H9 (cell line): Measurements from ENCODE around the gene FA2H. TPM values are rescaled to one million over a fixed set of nuclear protein-coding genes. Genes with fewer than 3 reads are reported as not detected.

Source experiments
- DNase-seq: peaks from one replicate; pipeline ENCODE4 v3.0.0-alpha.2; 2017
- H2AFZ ChIP-seq: one replicate; pipeline ENCODE4 v1.6.1; 2013; ENCODE audit warnings: mild to moderate bottlenecking, low read length, control low read depth, moderate library complexity
- H2AK5ac ChIP-seq: 2 replicates; pipeline ENCODE4 v1.6.1; 2013; ENCODE audit warnings: low read length, control low read depth, mixed read lengths; ENCODE audit not compliant: insufficient read length
- H2BK120ac ChIP-seq: one replicate; pipeline ENCODE4 v1.6.1; 2013; ENCODE audit warnings: low read depth, mild to moderate bottlenecking, low read length, control low read depth, inconsistent platforms; ENCODE audit not compliant: poor library complexity, severe bottlenecking
- H2BK12ac ChIP-seq: 2 replicates; pipeline ENCODE4 v1.6.1; 2013; ENCODE audit warnings: low read length, control low read depth, mixed read lengths, low read depth; ENCODE audit not compliant: insufficient read length
- H2BK15ac ChIP-seq: 2 replicates; pipeline ENCODE4 v1.6.1; 2013; ENCODE audit warnings: low read depth, low read length, control low read depth
- H2BK20ac ChIP-seq: one replicate; pipeline ENCODE4 v1.6.1; 2013; ENCODE audit warnings: low read depth, mild to moderate bottlenecking, low read length, control low read depth, inconsistent platforms; ENCODE audit not compliant: poor library complexity, severe bottlenecking
- H2BK5ac ChIP-seq: 2 replicates; pipeline ENCODE4 v1.6.1; 2013; ENCODE audit warnings: low read length, control low read depth, mixed read lengths; ENCODE audit not compliant: insufficient read length
- H3K14ac ChIP-seq: 2 replicates; pipeline ENCODE4 v1.6.1; 2013; ENCODE audit warnings: low read length, control low read depth; ENCODE audit not compliant: insufficient read depth
- H3K18ac ChIP-seq: 2 replicates; pipeline ENCODE4 v1.6.1; 2013; ENCODE audit warnings: low read depth, mild to moderate bottlenecking, mixed read lengths, low read length, control low read depth; ENCODE audit not compliant: insufficient read length
- H3K23ac ChIP-seq: 2 replicates; pipeline ENCODE4 v1.6.1; 2013; ENCODE audit warnings: low read length, control low read depth, mixed read lengths, low read depth; ENCODE audit not compliant: insufficient read length
- H3K23me2 ChIP-seq: 2 replicates; pipeline ENCODE4 v1.6.1; 2013; ENCODE audit warnings: low read depth, mild to moderate bottlenecking, mixed read lengths, low read length, control low read depth; ENCODE audit not compliant: insufficient read length, poor library complexity, severe bottlenecking
- H3K27ac ChIP-seq: 2 replicates; pipeline ENCODE4 v1.5.1; 2013; ENCODE audit warnings: low read length, control low read depth, mixed read lengths, low read depth; ENCODE audit not compliant: insufficient read length
- H3K27me3 ChIP-seq: 2 replicates; pipeline ENCODE4 v1.6.1; 2013; ENCODE audit warnings: low read length, control low read depth, inconsistent platforms; ENCODE audit not compliant: insufficient read depth
- H3K4ac ChIP-seq: 2 replicates; pipeline ENCODE4 v1.6.1; 2013; ENCODE audit warnings: low read depth, mild to moderate bottlenecking, control low read depth, inconsistent platforms, low read length, moderate library complexity
- H3K4me1 ChIP-seq: 2 replicates; pipeline ENCODE4 v1.6.1; 2013; ENCODE audit warnings: low read length, control low read depth, inconsistent platforms; ENCODE audit not compliant: insufficient read depth
- H3K4me2 ChIP-seq: 2 replicates; pipeline ENCODE4 v1.6.1; 2013; ENCODE audit warnings: low read length, control low read depth, mixed read lengths; ENCODE audit not compliant: insufficient read length, insufficient read depth
- H3K56ac ChIP-seq: 2 replicates; pipeline ENCODE4 v1.6.1; 2013; ENCODE audit warnings: low read depth, mild to moderate bottlenecking, mixed read lengths, low read length, control low read depth; ENCODE audit not compliant: insufficient read length
- H3K79me1 ChIP-seq: 2 replicates; pipeline ENCODE4 v1.6.1; 2013; ENCODE audit warnings: low read depth, mild to moderate bottlenecking, moderate library complexity, low read length, control low read depth, inconsistent platforms; ENCODE audit not compliant: insufficient read depth, poor library complexity, severe bottlenecking
- H3K79me2 ChIP-seq: 2 replicates; pipeline ENCODE4 v1.6.1; 2013; ENCODE audit warnings: low read length, control low read depth, inconsistent platforms; ENCODE audit not compliant: insufficient read depth
- H3K9ac ChIP-seq: 2 replicates; pipeline ENCODE4 v1.6.1; 2013; ENCODE audit warnings: low read length, control low read depth, mixed read lengths; ENCODE audit not compliant: insufficient read length; ENCODE audit errors: extremely low read depth
- H3K9me3 ChIP-seq: one replicate; pipeline ENCODE4 v1.6.1; 2013; ENCODE audit warnings: low read depth, low read length, inconsistent platforms; ENCODE audit not compliant: control insufficient read depth
- H3T11ph ChIP-seq: one replicate; pipeline ENCODE4 v1.6.1; 2013; ENCODE audit warnings: mild to moderate bottlenecking, low read length, control low read depth, inconsistent platforms
- H4K20me1 ChIP-seq: one replicate; pipeline ENCODE4 v1.6.1; 2013; ENCODE audit not compliant: control insufficient read depth, insufficient read length, insufficient read depth
- H4K5ac ChIP-seq: 2 replicates; pipeline ENCODE4 v1.6.1; 2013; ENCODE audit warnings: low read depth, mild to moderate bottlenecking, mixed read lengths, low read length, control low read depth; ENCODE audit not compliant: insufficient read length
- H4K8ac ChIP-seq: replicated peaks from 2 replicates; pipeline ENCODE4 v1.6.1; 2013; ENCODE audit warnings: low read length, control low read depth, mixed read lengths, low read depth; ENCODE audit not compliant: insufficient read length
- H4K91ac ChIP-seq: 2 replicates; pipeline ENCODE4 v1.6.1; 2013; ENCODE audit warnings: low read depth, mild to moderate bottlenecking, moderate library complexity, mixed read lengths, low read length, control low read depth; ENCODE audit not compliant: insufficient read length
- H3K27ac Mint-ChIP-seq, 3 experiments: 2 replicates in 2 of 3; 3 replicates in 1 of 3; pipeline ENCODE4 v1.8.0; 2020 to 2021; ENCODE audit warnings: mixed read lengths in 3 of 3, mild to moderate bottlenecking in 1 of 3, moderate library complexity in 1 of 3
- H3K27me3 Mint-ChIP-seq: 2 replicates; pipeline ENCODE4 v1.8.0; 2021; ENCODE audit warnings: low read depth, mild to moderate bottlenecking, moderate library complexity, mixed read lengths
- H3K36me3 Mint-ChIP-seq, 3 experiments: 2 replicates in 2 of 3; 3 replicates in 1 of 3; pipeline ENCODE4 v1.8.0; 2020 to 2021; ENCODE audit warnings: low read depth in 3 of 3, mixed read lengths in 3 of 3; ENCODE audit not compliant: insufficient read depth in 1 of 3
- H3K4me1 Mint-ChIP-seq, 2 experiments: 2 replicates each; pipeline ENCODE4 v1.8.0; 2020; ENCODE audit warnings: mixed read lengths in 2 of 2
- H3K4me3 Mint-ChIP-seq, 2 experiments: 2 replicates in 1 of 2; 3 replicates in 1 of 2; pipeline ENCODE4 v1.8.0; 2020 to 2021; ENCODE audit warnings: mild to moderate bottlenecking in 2 of 2, mixed read lengths in 2 of 2, moderate library complexity in 1 of 2
- H3K9me3 Mint-ChIP-seq, 2 experiments: 2 replicates in 1 of 2; 3 replicates in 1 of 2; pipeline ENCODE4 v1.8.0; 2020; ENCODE audit warnings: mild to moderate bottlenecking in 2 of 2, mixed read lengths in 2 of 2, moderate library complexity in 1 of 2
- WGBS: extraction: QIAGEN DNeasy Blood & Tissue Kit; methylation state at CpG from one replicate; pipeline ENCODE4 v1.1.7; 2013; ENCODE audit warnings: missing lambda C conversion rate, low lambda C conversion rate, mixed read lengths; ENCODE audit not compliant: insufficient read length; ENCODE audit errors: extremely low coverage; 5-methylcytosine and 5-hydroxymethylcytosine counted together
- total RNA-seq: library from RNA; stranded (reverse); gene quantifications from 2 replicates; pipeline ENCODE4 v1.2.1, GENCODE V29; 2021
- TF ChIP-seq, protein P1 (sequence below): fragments of 200-600 bp; sonication (generic); conservative IDR thresholded peaks from 3 replicates; pipeline ENCODE4 v1.8.0; 2021; ENCODE audit warnings: antibody characterized with exemption, mild to moderate bottlenecking

Gene FA2H
- total RNA-seq, 1 experiment from 2014 or later, result 25.1 TPM

- no peaks in the 10 kb centered on the region for H3K9me3 ChIP-seq
- H3K79me2 ChIP-seq, result no peaks in the 10 kb centered on the region
- H3T11ph ChIP-seq, result no peak overlapping the region
- H2BK20ac ChIP-seq, result no peak overlapping the region
- no peaks in the 10 kb centered on the region for H3K79me1 ChIP-seq
- H3K23ac ChIP-seq, result no peak overlapping the region
- H4K8ac ChIP-seq, result no peak overlapping the region
- H3K27me3 ChIP-seq, result no peaks in the 10 kb centered on the region
- H2BK5ac ChIP-seq, result no peak overlapping the region
- DNase-seq, result no peak
- H3K4me3 Mint-ChIP-seq, result no peak overlapping the region
- peaks cover 0 to 1% of the 10 kb centered on the region in 2 experiments; a peak in 1 of 5 replicates for H3K9me3 Mint-ChIP-seq
- H3K27ac ChIP-seq, result no peak overlapping the region
- H3K4me1 ChIP-seq, result no peaks in the 10 kb centered on the region
- H2BK15ac ChIP-seq, result no peak overlapping the region
- no peak overlapping the region for H3K18ac ChIP-seq
- no peak overlapping the region for H2BK12ac ChIP-seq
- no peaks in the 10 kb centered on the region for H3K23me2 ChIP-seq
- H2BK120ac ChIP-seq, result no peak overlapping the region
- WGBS, result no CpG with 5 or more reads among the region's 10 CpGs
- H3K4me1 Mint-ChIP-seq, result peaks cover 31 to 41% of the 10 kb centered on the region in 2 experiments
- no peak overlapping the region; a peak in 1 of 7 replicates for H3K27ac Mint-ChIP-seq
- TF ChIP-seq, protein P1, sequence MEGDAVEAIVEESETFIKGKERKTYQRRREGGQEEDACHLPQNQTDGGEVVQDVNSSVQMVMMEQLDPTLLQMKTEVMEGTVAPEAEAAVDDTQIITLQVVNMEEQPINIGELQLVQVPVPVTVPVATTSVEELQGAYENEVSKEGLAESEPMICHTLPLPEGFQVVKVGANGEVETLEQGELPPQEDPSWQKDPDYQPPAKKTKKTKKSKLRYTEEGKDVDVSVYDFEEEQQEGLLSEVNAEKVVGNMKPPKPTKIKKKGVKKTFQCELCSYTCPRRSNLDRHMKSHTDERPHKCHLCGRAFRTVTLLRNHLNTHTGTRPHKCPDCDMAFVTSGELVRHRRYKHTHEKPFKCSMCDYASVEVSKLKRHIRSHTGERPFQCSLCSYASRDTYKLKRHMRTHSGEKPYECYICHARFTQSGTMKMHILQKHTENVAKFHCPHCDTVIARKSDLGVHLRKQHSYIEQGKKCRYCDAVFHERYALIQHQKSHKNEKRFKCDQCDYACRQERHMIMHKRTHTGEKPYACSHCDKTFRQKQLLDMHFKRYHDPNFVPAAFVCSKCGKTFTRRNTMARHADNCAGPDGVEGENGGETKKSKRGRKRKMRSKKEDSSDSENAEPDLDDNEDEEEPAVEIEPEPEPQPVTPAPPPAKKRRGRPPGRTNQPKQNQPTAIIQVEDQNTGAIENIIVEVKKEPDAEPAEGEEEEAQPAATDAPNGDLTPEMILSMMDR, result no peak
- H2AK5ac ChIP-seq, result no peak overlapping the region
- H4K5ac ChIP-seq, result no peak overlapping the region
- no peak overlapping the region for H4K91ac ChIP-seq
- no peaks in the 10 kb centered on the region for H4K20me1 ChIP-seq
- no peak overlapping the region for H3K9ac ChIP-seq
- no peak overlapping the region for H3K56ac ChIP-seq
- no peak overlapping the region for H3K4me2 ChIP-seq
- H3K14ac ChIP-seq, result no peak overlapping the region; the same call in 1 of the 2 replicates
- no peak overlapping the region for H3K4ac ChIP-seq
- no peaks in the 10 kb centered on the region; the same call in 1 of the 2 replicates for H3K27me3 Mint-ChIP-seq
- H3K36me3 Mint-ChIP-seq, result no peaks in the 10 kb centered on the region; a peak in 2 of 7 replicates
- H2AFZ ChIP-seq, result no peak overlapping the region
These were observed 32.6 kb downstream of the FA2H start for GRCh38 chr16:74742051-74742481.
